GM12864 (cell line): ENCODE measurements around the gene FMO2.

Source experiments
- DNase-seq: peaks from one replicate; pipeline ENCODE4 v3.0.0-alpha.2; 2011; ENCODE audit warnings: low read depth
- H3K4me3 ChIP-seq: 2 replicates; pipeline ENCODE4 v1.5.1; 2011; ENCODE audit warnings: mild to moderate bottlenecking, low read depth, low read length, control low read depth
- TF ChIP-seq, protein P1 (sequence below): IDR thresholded peaks from 2 replicates; pipeline ENCODE4 v1.5.1; 2011; ENCODE audit warnings: low read depth, mild to moderate bottlenecking, moderate library complexity, low read length, control low read depth, inconsistent platforms; ENCODE audit errors: missing control alignments

FMO2 gene, protein sequence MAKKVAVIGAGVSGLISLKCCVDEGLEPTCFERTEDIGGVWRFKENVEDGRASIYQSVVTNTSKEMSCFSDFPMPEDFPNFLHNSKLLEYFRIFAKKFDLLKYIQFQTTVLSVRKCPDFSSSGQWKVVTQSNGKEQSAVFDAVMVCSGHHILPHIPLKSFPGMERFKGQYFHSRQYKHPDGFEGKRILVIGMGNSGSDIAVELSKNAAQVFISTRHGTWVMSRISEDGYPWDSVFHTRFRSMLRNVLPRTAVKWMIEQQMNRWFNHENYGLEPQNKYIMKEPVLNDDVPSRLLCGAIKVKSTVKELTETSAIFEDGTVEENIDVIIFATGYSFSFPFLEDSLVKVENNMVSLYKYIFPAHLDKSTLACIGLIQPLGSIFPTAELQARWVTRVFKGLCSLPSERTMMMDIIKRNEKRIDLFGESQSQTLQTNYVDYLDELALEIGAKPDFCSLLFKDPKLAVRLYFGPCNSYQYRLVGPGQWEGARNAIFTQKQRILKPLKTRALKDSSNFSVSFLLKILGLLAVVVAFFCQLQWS

DNA sequence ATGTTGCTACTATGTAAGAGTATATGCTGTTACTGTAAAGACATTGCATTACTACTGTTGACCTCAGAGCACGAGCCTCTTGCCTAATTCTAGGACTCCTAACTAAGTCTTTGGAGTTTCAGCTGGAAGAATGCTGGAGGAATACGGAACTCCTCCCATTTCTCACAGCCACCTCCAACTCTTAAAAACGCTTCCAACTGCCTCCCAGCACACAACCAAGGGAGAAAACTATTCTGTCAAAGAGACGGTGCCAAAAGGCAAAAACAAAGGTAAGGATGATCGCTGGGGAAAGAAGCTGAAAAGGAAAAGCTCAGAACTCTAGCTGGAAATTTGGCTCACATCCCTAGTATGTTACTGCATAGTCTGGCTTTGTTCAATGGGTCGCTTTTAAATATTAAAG is at the start of gene FMO2:
TSS of gene FMO2 (plus strand) at position 210 of the 400 bp plus-strand sequence. CDS start 414 bp downstream, outside the sequence.
- no peak within 1 kb of the TSS for H3K4me3 ChIP-seq
- DNase-seq = no peak
- TF ChIP-seq, protein P1, sequence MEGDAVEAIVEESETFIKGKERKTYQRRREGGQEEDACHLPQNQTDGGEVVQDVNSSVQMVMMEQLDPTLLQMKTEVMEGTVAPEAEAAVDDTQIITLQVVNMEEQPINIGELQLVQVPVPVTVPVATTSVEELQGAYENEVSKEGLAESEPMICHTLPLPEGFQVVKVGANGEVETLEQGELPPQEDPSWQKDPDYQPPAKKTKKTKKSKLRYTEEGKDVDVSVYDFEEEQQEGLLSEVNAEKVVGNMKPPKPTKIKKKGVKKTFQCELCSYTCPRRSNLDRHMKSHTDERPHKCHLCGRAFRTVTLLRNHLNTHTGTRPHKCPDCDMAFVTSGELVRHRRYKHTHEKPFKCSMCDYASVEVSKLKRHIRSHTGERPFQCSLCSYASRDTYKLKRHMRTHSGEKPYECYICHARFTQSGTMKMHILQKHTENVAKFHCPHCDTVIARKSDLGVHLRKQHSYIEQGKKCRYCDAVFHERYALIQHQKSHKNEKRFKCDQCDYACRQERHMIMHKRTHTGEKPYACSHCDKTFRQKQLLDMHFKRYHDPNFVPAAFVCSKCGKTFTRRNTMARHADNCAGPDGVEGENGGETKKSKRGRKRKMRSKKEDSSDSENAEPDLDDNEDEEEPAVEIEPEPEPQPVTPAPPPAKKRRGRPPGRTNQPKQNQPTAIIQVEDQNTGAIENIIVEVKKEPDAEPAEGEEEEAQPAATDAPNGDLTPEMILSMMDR = no peak

DNA sequence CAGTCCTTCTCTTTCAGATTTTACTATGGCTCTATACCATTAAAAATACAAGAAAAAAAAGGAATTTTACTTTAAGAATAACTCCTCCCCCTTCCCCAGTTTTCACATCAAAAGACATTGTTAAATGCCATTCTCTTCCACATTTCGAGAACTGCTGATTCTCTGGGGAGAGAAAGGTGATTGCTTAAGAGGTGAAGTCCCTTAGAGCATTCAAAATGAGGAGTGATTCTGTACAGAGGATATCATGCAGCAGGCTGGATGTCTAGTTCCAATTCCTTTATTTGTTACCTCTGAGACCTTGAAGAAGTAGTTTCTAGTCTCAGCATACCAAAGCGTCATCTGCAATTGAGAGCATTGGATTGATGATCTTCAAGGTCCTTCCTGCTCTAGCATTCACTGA is 47.5 kb upstream of the FMO2 start:
- DNase-seq = no peak
- no peak overlapping the region for H3K4me3 ChIP-seq
- TF ChIP-seq, protein P1 = no peak

DNA sequence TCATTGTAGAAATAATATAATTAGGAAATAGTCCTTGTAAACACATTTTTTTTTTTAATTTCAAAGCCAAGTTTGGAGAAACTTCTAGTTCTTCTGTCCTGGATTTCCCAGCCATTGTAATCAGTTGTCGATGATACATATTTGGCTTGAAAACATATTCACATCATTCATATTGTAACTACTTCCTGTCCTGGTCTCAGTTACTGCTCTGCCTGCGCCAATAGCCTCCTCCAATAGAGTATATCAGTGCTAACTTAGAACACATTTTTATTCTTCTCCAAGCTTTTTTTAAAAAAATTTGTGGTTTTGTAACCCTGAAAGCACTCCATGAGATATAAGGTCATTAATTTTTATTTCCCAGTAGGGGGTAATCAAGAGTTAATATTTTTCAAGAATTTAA is 46.1 kb upstream of the FMO2 start:
- H3K4me3 ChIP-seq = no peak overlapping the region
- TF ChIP-seq, protein P1 = no peak
- DNase-seq = no peak

DNA sequence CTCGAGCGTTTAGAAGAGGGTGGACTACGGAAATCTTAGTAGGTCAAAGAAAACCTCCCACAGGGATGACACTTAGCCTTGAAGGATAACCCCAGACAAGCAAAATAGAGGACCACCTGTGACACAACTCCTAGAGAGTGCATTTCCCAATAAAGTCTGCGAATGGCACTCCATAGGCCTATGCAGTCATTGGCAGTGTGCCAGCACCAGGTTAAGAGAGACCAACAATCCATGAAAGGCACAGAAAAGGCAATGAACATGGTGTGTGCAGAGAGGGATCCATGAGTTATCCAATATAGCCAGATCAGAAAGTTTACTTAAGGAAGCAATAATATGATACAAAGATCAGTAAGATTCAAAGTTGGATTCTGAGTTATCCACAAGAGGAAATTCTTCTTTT is 45.2 kb upstream of the FMO2 start:
- no peak for DNase-seq
- TF ChIP-seq, protein P1 = no peak

DNA sequence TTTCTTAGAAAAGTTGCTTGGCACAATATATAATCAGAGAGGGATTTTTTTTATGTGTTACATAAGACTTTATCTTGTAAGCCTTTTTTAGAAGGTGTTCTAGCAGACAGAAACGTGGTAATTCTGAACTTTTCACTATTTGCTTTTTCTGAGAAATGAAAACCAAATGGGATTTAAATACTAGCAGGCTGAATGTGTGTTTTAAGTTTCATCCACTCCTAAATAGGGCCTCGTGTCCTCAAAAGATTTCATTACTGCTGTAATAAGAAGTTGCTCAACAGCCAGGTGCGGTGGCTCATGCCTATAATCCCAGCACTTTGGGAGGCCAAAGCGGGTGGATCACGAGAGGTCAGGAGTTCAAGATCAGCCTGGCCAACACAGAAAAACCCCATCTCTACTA is 44.7 kb upstream of the FMO2 start:
- no peak overlapping the region for H3K4me3 ChIP-seq
- no peak for DNase-seq
- TF ChIP-seq, protein P1 = no peak

More for the DNA sequence above, 45.2 kb upstream of the FMO2 start:
- H3K4me3 ChIP-seq = no peak overlapping the region

DNA sequence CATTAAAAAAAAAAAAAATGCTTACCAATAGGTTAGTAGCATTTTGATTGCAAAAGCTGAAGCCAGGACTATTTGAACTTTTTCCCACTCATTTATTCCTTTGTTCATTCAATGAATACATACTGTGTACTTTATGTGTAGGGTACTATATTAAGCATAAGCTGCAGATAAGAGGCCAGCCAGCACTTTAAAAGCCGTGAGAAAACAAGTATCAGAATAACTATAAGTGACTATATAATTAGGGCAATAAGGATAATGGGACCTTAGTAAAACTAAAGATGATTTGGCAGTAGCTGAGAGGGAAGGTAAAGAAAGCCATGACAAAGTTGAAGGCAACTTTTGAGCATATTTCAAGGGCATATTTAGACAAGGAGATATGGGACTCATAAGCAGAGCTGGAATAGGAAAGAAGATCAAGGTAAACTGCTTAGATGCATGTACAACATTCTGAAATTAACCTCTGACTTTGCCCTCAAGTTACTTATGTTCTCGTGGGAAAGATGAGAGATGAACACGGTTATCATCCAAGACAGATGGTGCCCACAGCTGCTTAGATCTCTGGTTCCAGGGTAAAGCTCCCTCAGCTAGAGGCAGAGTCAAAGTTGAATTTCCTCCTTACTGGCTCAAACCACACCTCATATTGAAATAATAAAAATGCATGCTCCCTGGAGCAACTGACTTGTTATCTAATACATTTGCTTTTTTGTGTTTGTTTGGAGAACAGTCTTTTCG is 44.0 kb upstream of the FMO2 start:
- DNase-seq = no peak
- TF ChIP-seq, protein P1 = no peak
- H3K4me3 ChIP-seq = no peak overlapping the region
